CD14-positive monocyte (primary cell): Measurements from ENCODE around the gene FKTN. TPM values are rescaled to one million over a fixed set of nuclear protein-coding genes. Genes with fewer than 3 reads are reported as not detected.
A peak's percentile ranks its signal among the peaks of the same experiment; 100 is the strongest.

Experiments
- DNase-seq, 3 donors: peaks; one replicate each; pipeline ENCODE4 v3.0.0-alpha.2; 2011 to 2022
- H2AFZ ChIP-seq: 2 replicates; pipeline ENCODE4 v1.6.0; 2012; ENCODE audit warnings: mild to moderate bottlenecking, low read depth, low read length, inconsistent platforms; ENCODE audit not compliant: insufficient read depth, poor library complexity, severe bottlenecking
- H3K27ac ChIP-seq, 2 donors: 1 replicate in 1 of 2; 2 replicates in 1 of 2; pipeline ENCODE4 v1.5.1; 2012 to 2013; ENCODE audit warnings: low read length in 2 of 2, control low read depth in 1 of 2, inconsistent platforms in 1 of 2, low read depth in 1 of 2, mild to moderate bottlenecking in 1 of 2
- H3K27me3 ChIP-seq, 2 donors: one replicate each; pipeline versions ENCODE4 v1.6.0 to v1.6.1; 2011 to 2013; ENCODE audit warnings: low read length in 2 of 2; ENCODE audit not compliant: control insufficient read depth in 2 of 2, insufficient read depth in 2 of 2
- H3K36me3 ChIP-seq, 2 donors: replicated peaks in 1 of 2; 1 replicate in 1 of 2; 2 replicates in 1 of 2; pipeline versions ENCODE4 v1.5.1 to v1.6.1; 2012 to 2013; ENCODE audit warnings: low read length in 2 of 2, control low read depth in 1 of 2, inconsistent platforms in 1 of 2, mild to moderate bottlenecking in 1 of 2; ENCODE audit not compliant: insufficient read depth in 2 of 2, control insufficient read depth in 1 of 2
- H3K4me1 ChIP-seq, 2 donors: 1 replicate in 1 of 2; 2 replicates in 1 of 2; pipeline versions ENCODE4 v1.5.1 to v1.6.1; 2012 to 2013; ENCODE audit warnings: low read length in 2 of 2, control low read depth in 1 of 2, inconsistent platforms in 1 of 2, mild to moderate bottlenecking in 1 of 2, moderate library complexity in 1 of 2; ENCODE audit not compliant: insufficient read depth in 2 of 2, control insufficient read depth in 1 of 2
- H3K4me2 ChIP-seq: replicated peaks from 2 replicates; pipeline ENCODE3; 2012; ENCODE audit warnings: low read length, moderate library complexity, mild to moderate bottlenecking; ENCODE audit not compliant: poor library complexity, severe bottlenecking; ENCODE audit errors: extremely low read depth
- H3K4me3 ChIP-seq, 3 experiments: fragments of 200-600 bp in 1 of 3; sonication (generic) in 1 of 3; replicated peaks in 1 of 3; 1 replicate in 2 of 3; 2 replicates in 1 of 3; pipeline ENCODE4 v1.5.1; 2011 to 2013; ENCODE audit warnings: low read length in 3 of 3, mild to moderate bottlenecking in 3 of 3, control low read depth in 2 of 3, low read depth in 2 of 3, inconsistent platforms in 1 of 3, moderate library complexity in 1 of 3
- H3K79me2 ChIP-seq: 2 replicates; pipeline ENCODE4 v1.6.0; 2012; ENCODE audit warnings: mild to moderate bottlenecking, control low read depth, inconsistent platforms, low read length, moderate library complexity; ENCODE audit not compliant: insufficient read depth
- H3K9ac ChIP-seq: 2 replicates; pipeline ENCODE4 v1.6.0; 2017; ENCODE audit warnings: low read length, mild to moderate bottlenecking; ENCODE audit not compliant: insufficient read depth, poor library complexity, severe bottlenecking
- H3K9me3 ChIP-seq, 2 donors: replicated peaks in 1 of 2; 1 replicate in 1 of 2; 2 replicates in 1 of 2; pipeline versions ENCODE4 v1.5.1 to v1.6.1; 2012 to 2013; ENCODE audit warnings: low read length in 2 of 2, control low read depth in 1 of 2; ENCODE audit not compliant: control insufficient read depth in 1 of 2, insufficient read depth in 1 of 2
- H4K20me1 ChIP-seq: 2 replicates; pipeline ENCODE4 v1.6.0; 2012; ENCODE audit warnings: mild to moderate bottlenecking, low read length, control low read depth, moderate library complexity; ENCODE audit not compliant: insufficient read depth
- H3K27ac Mint-ChIP-seq, 7 donors: one replicate each; pipeline ENCODE4 v1.8.0; 2020; ENCODE audit warnings: mild to moderate bottlenecking in 7 of 7, mixed read lengths in 7 of 7, moderate library complexity in 6 of 7, inconsistent platforms in 2 of 7
- H3K27me3 Mint-ChIP-seq, 3 donors: one replicate each; pipeline ENCODE4 v1.8.0; 2021 to 2022; ENCODE audit warnings: low read depth in 3 of 3, mild to moderate bottlenecking in 3 of 3, mixed read lengths in 3 of 3, moderate library complexity in 3 of 3, inconsistent platforms in 1 of 3
- H3K36me3 Mint-ChIP-seq, 2 donors: one replicate each; pipeline ENCODE4 v1.8.0; 2020; ENCODE audit warnings: mixed read lengths in 2 of 2, inconsistent platforms in 1 of 2, mild to moderate bottlenecking in 1 of 2
- H3K4me1 Mint-ChIP-seq: one replicate; pipeline ENCODE4 v1.8.0; 2020; ENCODE audit warnings: mild to moderate bottlenecking, mixed read lengths
- H3K4me3 Mint-ChIP-seq, 2 donors: one replicate each; pipeline ENCODE4 v1.8.0; 2020; ENCODE audit warnings: mild to moderate bottlenecking in 2 of 2, mixed read lengths in 2 of 2, moderate library complexity in 1 of 2
- H3K9me3 Mint-ChIP-seq, 7 donors: one replicate each; pipeline ENCODE4 v1.8.0; 2020 to 2022; ENCODE audit warnings: mixed read lengths in 7 of 7, mild to moderate bottlenecking in 6 of 7, moderate library complexity in 6 of 7, inconsistent platforms in 2 of 7
- CTCF ChIP-seq: fragments of 200-600 bp; IDR thresholded peaks from one replicate; pipeline ENCODE4 v1.8.0; 2022; ENCODE audit warnings: antibody characterized with exemption, mild to moderate bottlenecking
- WGBS: methylation state at CpG from one replicate; pipeline ENCODE4 v1.1.5; 2013; ENCODE audit warnings: missing lambda C conversion rate; ENCODE audit not compliant: insufficient coverage; 5-methylcytosine and 5-hydroxymethylcytosine counted together
- intact Hi-C, 2 donors: fragments of 100-400 bp; cut with micrococcal nuclease; formaldehyde crosslinking; loops; one replicate each; pipeline versions ENCODE4 v1.15.0 to v1.15.1; 2023
- polyA plus RNA-seq, 3 donors: library from polyadenylated mRNA; depleted of rRNA in 1 of 3; unstranded in 2 of 3; stranded (reverse) in 1 of 3; fragments of 300-500 nt in 2 of 3; fragments of >200 nt in 1 of 3; fragmentation: Illumina TruSeq in 2 of 3; gene quantifications; 1 replicate in 2 of 3; 2 replicates in 1 of 3; pipeline ENCODE4 v1.2.3, GENCODE V29; 2012 to 2021

Gene FKTN
- polyA plus RNA-seq, 3 donors = 1.7 to 3.2 (median 2.7) TPM

GRCh38 chr9:105593145-105593544 is 35.2 kb downstream of the FKTN start:
- Histone ChIP-seq H3K4me1 (no peaks in the 10 kb centered on the region), H3K27me3 (no peaks in the 10 kb centered on the region), H3K27ac (no peak overlapping the region), H4K20me1 (no peaks in the 10 kb centered on the region), H3K9me3 (peaks cover 9 to 18% of the 10 kb centered on the region in 2 donors), H3K79me2 (no peaks in the 10 kb centered on the region), H2AFZ (no peak overlapping the region), H3K9ac (no peak overlapping the region), H3K4me3 (no peak overlapping the region), H3K4me2 (no peak overlapping the region), H3K36me3 (peaks cover 13 to 40% of the 10 kb centered on the region in 2 donors)
- peaks cover 24 to 39% of the 10 kb centered on the region in 2 donors for H3K36me3 Mint-ChIP-seq
- no peak overlapping the region for H3K4me3 Mint-ChIP-seq
- H3K9me3 Mint-ChIP-seq = peaks cover 10 to 23% (median 17%) of the 10 kb centered on the region in 7 donors
- no peak overlapping the region for H3K27ac Mint-ChIP-seq
- intact Hi-C loops = no loop called here
- no CpG with 5 or more reads among the region's 3 CpGs for WGBS
- TF ChIP-seq CTCF = no peak
- no peaks in the 10 kb centered on the region for H3K4me1 Mint-ChIP-seq
- DNase-seq = no peak
- no peaks in the 10 kb centered on the region for H3K27me3 Mint-ChIP-seq

GRCh38 chr9:105608721-105609598 is 51.0 kb downstream of the FKTN start:
- Mint-ChIP-seq H3K36me3 (peaks cover 11 to 24% of the 10 kb centered on the region in 2 donors), H3K27ac (no peak overlapping the region), H3K4me1 (no peaks in the 10 kb centered on the region), H3K9me3 (peaks cover 0 to 3% (median 0%) of the 10 kb centered on the region in 7 donors), H3K27me3 (no peaks in the 10 kb centered on the region), H3K4me3 (no peak overlapping the region)
- H3K9ac ChIP-seq = no peak overlapping the region
- H4K20me1 ChIP-seq = no peaks in the 10 kb centered on the region
- H3K36me3 ChIP-seq = peaks cover 3 to 9% of the 10 kb centered on the region in 2 donors
- H3K9me3 ChIP-seq = no peaks in the 10 kb centered on the region
- no peaks in the 10 kb centered on the region for H3K27me3 ChIP-seq
- no CpG with 5 or more reads among the region's 6 CpGs for WGBS
- H3K27ac ChIP-seq = no peak overlapping the region
- intact Hi-C loops = no loop called here
- H3K4me2 ChIP-seq = no peak overlapping the region
- H2AFZ ChIP-seq = no peak overlapping the region
- peak; percentile 7 to 50 (median 26) for DNase-seq
- no peak overlapping the region for H3K4me3 ChIP-seq
- peak; percentile 66 for TF ChIP-seq CTCF
- no peaks in the 10 kb centered on the region for H3K4me1 ChIP-seq
- H3K79me2 ChIP-seq = no peaks in the 10 kb centered on the region
